A549 (cell line): ENCODE measurements around the gene ALX1. TPM values are rescaled to one million over a fixed set of nuclear protein-coding genes. Genes with fewer than 3 reads are reported as not detected.

ENCODE experiments used
- ATAC-seq, 2 experiments: fragments of 200-7000 bp in 1 of 2; fragments of >200 bp in 1 of 2; cut with Nextera tagmentation in 1 of 2; cut with Tn5 transposase in 1 of 2; 3 replicates each; pipeline versions ENCODE4 v1.8.0 to v1.9.1; 2018 to 2020; ENCODE audit warnings: mild to moderate bottlenecking in 1 of 2, moderate library complexity in 1 of 2
- CTCF ChIA-PET: fragments of 300-600 bp; sonication (Branson Sonifier 250); formaldehyde crosslinking; extraction: SDS; loops from one replicate; lab custom pipeline; 2021; ENCODE audit warnings: antibody characterized with exemption, inconsistent platforms; lab: Yijun Ruan, JAX
- POLR2A ChIA-PET: fragments of 350-600 bp; formaldehyde crosslinking; extraction: SDS; loops from one replicate; lab custom pipeline; 2021; ENCODE audit warnings: antibody characterized with exemption, inconsistent platforms; lab: Yijun Ruan, JAX
- DNase-seq, 2 experiments: peaks; one replicate each; pipeline versions ENCODE4 v3.0.0 to v3.0.0-alpha.2; 2011 to 2016; ENCODE audit warnings: low read depth in 1 of 2, low spot score in 1 of 2
- FAIRE-seq: peaks from 2 replicates; lab custom pipeline; 2011; peaks lifted over from hg19 to GRCh38; lab: Jason Lieb, UNC
- H3K27ac ChIP-seq, 2 experiments: fragments of >200 bp; sonication (Bioruptor Twin); formaldehyde crosslinking; 3 replicates each; pipeline ENCODE4 v1.5.1; 2016 to 2017
- H3K4me1 ChIP-seq: fragments of >200 bp; sonication (Bioruptor Twin); formaldehyde crosslinking; 3 replicates; pipeline ENCODE4 v1.6.1; 2016
- H3K4me2 ChIP-seq: fragments of >200 bp; sonication (Bioruptor Twin); formaldehyde crosslinking; 3 replicates; pipeline ENCODE4 v1.6.1; 2016
- H3K4me3 ChIP-seq: fragments of >200 bp; sonication (Bioruptor Twin); formaldehyde crosslinking; 3 replicates; pipeline ENCODE4 v1.5.1; 2016
- H3K9me3 ChIP-seq: fragments of >200 bp; sonication (Bioruptor Twin); formaldehyde crosslinking; 3 replicates; pipeline ENCODE4 v1.6.1; 2016
- BHLHE40 ChIP-seq: IDR thresholded peaks from 2 replicates; pipeline ENCODE4 v1.6.1; 2012; ENCODE audit warnings: low read depth, low read length, inconsistent platforms
- CBX8 ChIP-seq: fragments of 200-600 bp; sonication (generic); IDR thresholded peaks from 2 replicates; pipeline ENCODE4 v1.6.1; 2016
- CEBPB ChIP-seq, 2 experiments: fragments of >200 bp in 1 of 2; sonication (Bioruptor Twin) in 1 of 2; formaldehyde crosslinking in 1 of 2; IDR thresholded peaks; 2 replicates each; pipeline ENCODE4 v1.6.1; 2012 to 2016
- CTCF ChIP-seq: fragments of >200 bp; sonication (Bioruptor Twin); formaldehyde crosslinking; IDR thresholded peaks from 3 replicates; pipeline ENCODE4 v1.5.1; 2016
- E2F6 ChIP-seq: IDR thresholded peaks from 2 replicates; pipeline ENCODE4 v1.6.1; 2012; ENCODE audit warnings: low read depth, borderline replicate concordance
- EP300 ChIP-seq, 2 experiments: fragments of >200 bp; sonication (Bioruptor Twin); formaldehyde crosslinking; IDR thresholded peaks; 2 replicates in 1 of 2; 3 replicates in 1 of 2; pipeline ENCODE4 v1.6.1; 2016 to 2017
- KDM5A ChIP-seq: fragments of 200-600 bp; sonication (generic); IDR thresholded peaks from 2 replicates; pipeline ENCODE4 v1.6.1; 2016; ENCODE audit warnings: antibody characterized with exemption, mild to moderate bottlenecking
- MAFK ChIP-seq: fragments of 450-650 bp; IDR thresholded peaks from 2 replicates; pipeline ENCODE4 v1.6.1; 2014; ENCODE audit not compliant: partially characterized antibody
- MAX ChIP-seq: IDR thresholded peaks from 2 replicates; pipeline ENCODE4 v1.6.1; 2012
- MAZ ChIP-seq: fragments of 150-350 bp; IDR thresholded peaks from 2 replicates; pipeline ENCODE4 v1.6.1; 2014; ENCODE audit warnings: antibody characterized with exemption, low read depth, low read length, borderline replicate concordance
- NFE2L2 ChIP-seq: fragments of 150-350 bp; conservative IDR thresholded peaks from 2 replicates; pipeline ENCODE4 v1.6.1; 2014; ENCODE audit warnings: low read length
- NPAS2 ChIP-seq: fragments of 250-450 bp; sonication (Bioruptor Pico); IDR thresholded peaks from 2 replicates; pipeline ENCODE4 v1.8.0; 2022; ENCODE audit warnings: mild to moderate bottlenecking, moderate library complexity, borderline replicate concordance
- PBX3 ChIP-seq: IDR thresholded peaks from 2 replicates; pipeline ENCODE4 v1.6.1; 2012
- PHF8 ChIP-seq: fragments of 200-600 bp; sonication (generic); IDR thresholded peaks from 2 replicates; pipeline ENCODE4 v1.6.1; 2016; ENCODE audit warnings: low read depth, mild to moderate bottlenecking, antibody characterized with exemption, moderate library complexity, borderline replicate concordance
- RCOR1 ChIP-seq: fragments of 150-350 bp; IDR thresholded peaks from 2 replicates; pipeline ENCODE4 v1.6.1; 2014; ENCODE audit warnings: antibody characterized with exemption, low read length, low read depth
- RNF2 ChIP-seq: fragments of 200-600 bp; sonication (generic); IDR thresholded peaks from 2 replicates; pipeline ENCODE4 v1.6.1; 2016; ENCODE audit warnings: low read depth, mild to moderate bottlenecking, antibody characterized with exemption, moderate library complexity, borderline replicate concordance
- TP53 ChIP-seq: fragments of 250-450 bp; sonication (Bioruptor Pico); IDR thresholded peaks from 2 replicates; pipeline ENCODE4 v1.5.0; 2021; ENCODE audit warnings: mild to moderate bottlenecking, moderate library complexity
- ZC3H11A ChIP-seq: fragments of 450-650 bp; IDR thresholded peaks from 2 replicates; pipeline ENCODE4 v1.6.1; 2014; ENCODE audit warnings: antibody characterized with exemption, mild to moderate bottlenecking
- WGBS: methylation state at CpG from one replicate; pipeline ENCODE4 v1.1.6; 2017; ENCODE audit errors: missing lambda C conversion rate; 5-methylcytosine and 5-hydroxymethylcytosine counted together
- polyA plus RNA-seq, 4 experiments: library from polyadenylated mRNA; depleted of rRNA in 3 of 4; stranded (reverse); fragments of >200 nt; fragmentation: RNase III in 1 of 4; extraction: RNeasy Plus Mini Kit Qiagen cat#74134 plus additional on column Dnase treatment in 1 of 4; gene quantifications; 2 replicates in 3 of 4; 3 replicates in 1 of 4; pipeline ENCODE4 v1.2.3, GENCODE V29; 2011 to 2017

Gene ALX1
- polyA plus RNA-seq, 2 of the 4 experiments (the other 2 are of a cell fraction): 6.4 to 7.1 TPM

- ATAC-seq (no peak), DNase-seq (no peak), FAIRE-seq (no peak)
- 3% methylated on average over 2 of the region's 2 CpGs for WGBS
- H3K4me2 ChIP-seq: no peak overlapping the region
- no peaks in the 10 kb centered on the region for H3K9me3 ChIP-seq
- CTCF ChIA-PET: no interaction called here
- no peak overlapping the region for H3K27ac ChIP-seq
- TF ChIP-seq RNF2 (no peak), MAZ (no peak), CBX8 (no peak), MAFK (peak; percentile 63), CEBPB (IDR thresholded peaks at IDR 0.05) (no peak)
- H3K4me3 ChIP-seq: no peak overlapping the region
- POLR2A ChIA-PET: no interaction called here
- no peaks in the 10 kb centered on the region for H3K4me1 ChIP-seq
Measured at GRCh38 chr12:85329913-85330312, 49.9 kb downstream of the ALX1 start.

GRCh38 chr12:85348779-85349178, 68.8 kb downstream of the ALX1 start:
- Histone ChIP-seq H3K4me3 (no peak overlapping the region), H3K27ac (no peak overlapping the region), H3K4me1 (no peaks in the 10 kb centered on the region), H3K9me3 (no peaks in the 10 kb centered on the region), H3K4me2 (no peak overlapping the region)
- DNase-seq: no peak
- TF ChIP-seq EP300 (IDR thresholded peaks at IDR 0.05) (no peak), ZC3H11A (no peak), NPAS2 (CRISPR knock-in tag) (no peak), RCOR1 (no peak), CTCF (no peak), E2F6 (no peak), NFE2L2 (no peak), PBX3 (no peak), PHF8 (no peak), TP53 (CRISPR knock-in tag) (no peak), BHLHE40 (no peak), MAX (no peak)
- no peak for FAIRE-seq
- POLR2A ChIA-PET: no interaction called here
- CTCF ChIA-PET: no interaction called here
- no peak for ATAC-seq
- 16% methylated on average over 1 of the region's 1 CpG for WGBS

- CTCF ChIA-PET: no interaction called here
- FAIRE-seq: no peak
- H3K4me3 ChIP-seq: no peak overlapping the region
Measured at GRCh38 chr12:85350356-85350755, 70.3 kb downstream of the ALX1 start.

More at GRCh38 chr12:85350356-85350755, 70.3 kb downstream of the ALX1 start:
- ATAC-seq: no peak
- POLR2A ChIA-PET: no interaction called here
- Histone ChIP-seq H3K4me1 (no peaks in the 10 kb centered on the region), H3K27ac (no peak overlapping the region), H3K9me3 (no peaks in the 10 kb centered on the region)
- no peak for DNase-seq
- no peak for TF ChIP-seq KDM5A
- TF ChIP-seq PBX3: no peak
- no peak for TF ChIP-seq EP300 (IDR thresholded peaks at IDR 0.05)
- TF ChIP-seq, all 56 proteins: peak for 0
- no peak overlapping the region for H3K4me2 ChIP-seq

Other genes with a start within 250 kb of the ALX1 start
- gene TSPAN19, start 243.9 kb upstream of the ALX1 start, polyA plus RNA-seq (2011; rRNA removed): 0.29 and 0.36 TPM in 2 replicates
- 0.12 to 0.13 TPM in 2 of 3 replicates, not detected in the other for gene TSPAN19, start 243.9 kb upstream of the ALX1 start, polyA plus RNA-seq (2017; fragmentation: RNase III; extraction: RNeasy Plus Mini Kit Qiagen cat#74134 plus additional on column Dnase treatment)
- gene LRRIQ1, start 243.9 kb upstream of the ALX1 start, polyA plus RNA-seq (2011; rRNA removed): 1.7 and 3.7 TPM in 2 replicates
- 0.84 to 1.5 TPM (median 1.4 TPM) in 3 replicates for gene LRRIQ1, start 243.9 kb upstream of the ALX1 start, polyA plus RNA-seq (2017; fragmentation: RNase III; extraction: RNeasy Plus Mini Kit Qiagen cat#74134 plus additional on column Dnase treatment)